ENCODE results near the gene RSBN1L. TPM values are rescaled to one million over a fixed set of nuclear protein-coding genes. Genes with fewer than 3 reads are reported as not detected.
"Not testable (repeated sequence)": the region's sequence is repeated elsewhere in the genome, so short reads cannot be mapped to it uniquely, and the experiment has no call there.

Gene RSBN1L
- polyA plus RNA-seq, 1 experiment: 2.8 TPM

DNA sequence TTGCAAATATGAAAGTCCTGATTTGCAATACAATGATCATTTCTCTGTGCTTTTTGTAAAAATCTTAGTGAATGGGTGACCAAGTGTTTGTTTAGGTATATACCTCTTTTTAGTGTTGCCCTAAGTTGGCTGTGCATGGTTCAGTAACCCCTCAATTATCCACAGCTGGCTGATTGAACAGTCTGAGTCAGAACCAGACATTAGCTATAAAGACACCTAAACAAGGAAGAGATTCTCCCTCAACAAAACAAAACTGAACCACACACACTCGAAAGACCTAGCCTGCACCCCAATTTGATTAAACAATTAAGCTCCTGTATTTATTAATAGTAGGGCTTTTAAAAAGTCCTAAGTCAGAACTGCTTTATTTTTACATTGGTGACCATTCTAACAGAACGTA lies 2.8 kb downstream of the RSBN1L start:
- H3K36me3 ChIP-seq (ENCODE audit: control insufficient read depth, insufficient read depth, low read length): 0 out of 2 replicates have a peak, but pooled peaks cover 1% of the 10 kb centered on the region
- ChIA-PET CTCF (interaction anchor here (2.7 kb wide), 1 partner anchor 47 kb away, joined by 9 read pairs; no protein-coding TSS in a partner anchor), POLR2A (no interaction called here)
- TF ChIP-seq, protein P1, sequence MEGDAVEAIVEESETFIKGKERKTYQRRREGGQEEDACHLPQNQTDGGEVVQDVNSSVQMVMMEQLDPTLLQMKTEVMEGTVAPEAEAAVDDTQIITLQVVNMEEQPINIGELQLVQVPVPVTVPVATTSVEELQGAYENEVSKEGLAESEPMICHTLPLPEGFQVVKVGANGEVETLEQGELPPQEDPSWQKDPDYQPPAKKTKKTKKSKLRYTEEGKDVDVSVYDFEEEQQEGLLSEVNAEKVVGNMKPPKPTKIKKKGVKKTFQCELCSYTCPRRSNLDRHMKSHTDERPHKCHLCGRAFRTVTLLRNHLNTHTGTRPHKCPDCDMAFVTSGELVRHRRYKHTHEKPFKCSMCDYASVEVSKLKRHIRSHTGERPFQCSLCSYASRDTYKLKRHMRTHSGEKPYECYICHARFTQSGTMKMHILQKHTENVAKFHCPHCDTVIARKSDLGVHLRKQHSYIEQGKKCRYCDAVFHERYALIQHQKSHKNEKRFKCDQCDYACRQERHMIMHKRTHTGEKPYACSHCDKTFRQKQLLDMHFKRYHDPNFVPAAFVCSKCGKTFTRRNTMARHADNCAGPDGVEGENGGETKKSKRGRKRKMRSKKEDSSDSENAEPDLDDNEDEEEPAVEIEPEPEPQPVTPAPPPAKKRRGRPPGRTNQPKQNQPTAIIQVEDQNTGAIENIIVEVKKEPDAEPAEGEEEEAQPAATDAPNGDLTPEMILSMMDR (IDR thresholded peaks at IDR 0.05; ENCODE audit: insufficient read depth, low read depth, low read length): no peak
- no peaks in the 10 kb centered on the region for H3K27me3 ChIP-seq (ENCODE audit: control insufficient read depth, insufficient read depth, low read length)
- H3K4me3 ChIP-seq (ENCODE audit: low read depth, low read length): peak overlapping the region; percentile 11; the same call in 1 of the 2 replicates
- DNase-seq (ENCODE audit: low read depth): no peak

GRCh38 chr7:77702513-77702912 lies 6.3 kb downstream of the RSBN1L start:
- H3K36me3 ChIP-seq (ENCODE audit: control insufficient read depth, insufficient read depth, low read length): 0 out of 2 replicates have a peak, but pooled peaks cover 1% of the 10 kb centered on the region
- H3K4me3 ChIP-seq (ENCODE audit: low read depth, low read length): no peak overlapping the region
- no peak for DNase-seq (ENCODE audit: low read depth)
- TF ChIP-seq, protein P1 (IDR thresholded peaks at IDR 0.05; ENCODE audit: insufficient read depth, low read depth, low read length): no peak
- CTCF ChIA-PET: interaction anchor here (0.7 kb wide), 1 partner anchor 44 kb away, joined by 3 read pairs; no protein-coding TSS in a partner anchor
- POLR2A ChIA-PET: no interaction called here
- H3K27me3 ChIP-seq (ENCODE audit: control insufficient read depth, insufficient read depth, low read length): no peaks in the 10 kb centered on the region

DNA sequence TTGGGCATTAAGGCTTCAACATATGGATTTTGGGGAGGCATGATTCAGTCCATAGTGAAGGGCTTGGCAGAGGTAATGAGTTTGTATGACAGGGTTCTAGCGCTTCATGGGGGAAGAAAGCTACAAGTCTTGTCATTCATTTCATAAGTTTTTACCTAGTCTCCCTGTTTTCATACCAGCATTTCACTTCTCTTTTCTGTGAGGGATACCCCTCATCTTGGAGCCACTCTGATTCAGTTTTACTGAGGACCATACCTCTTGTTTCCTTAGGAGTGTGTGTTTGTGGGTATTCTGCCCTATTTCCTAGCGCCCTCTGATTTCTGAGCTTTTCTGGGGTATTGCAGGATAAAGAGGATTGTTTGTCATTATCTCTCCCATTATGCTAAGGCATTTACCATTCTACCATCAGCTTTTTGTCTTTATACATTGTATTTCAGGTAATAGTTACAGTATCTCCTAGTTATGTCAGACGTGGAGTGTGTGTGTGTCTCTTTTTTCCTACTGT lies 6.8 kb downstream of the RSBN1L start:
- POLR2A ChIA-PET: no interaction called here

DNA sequence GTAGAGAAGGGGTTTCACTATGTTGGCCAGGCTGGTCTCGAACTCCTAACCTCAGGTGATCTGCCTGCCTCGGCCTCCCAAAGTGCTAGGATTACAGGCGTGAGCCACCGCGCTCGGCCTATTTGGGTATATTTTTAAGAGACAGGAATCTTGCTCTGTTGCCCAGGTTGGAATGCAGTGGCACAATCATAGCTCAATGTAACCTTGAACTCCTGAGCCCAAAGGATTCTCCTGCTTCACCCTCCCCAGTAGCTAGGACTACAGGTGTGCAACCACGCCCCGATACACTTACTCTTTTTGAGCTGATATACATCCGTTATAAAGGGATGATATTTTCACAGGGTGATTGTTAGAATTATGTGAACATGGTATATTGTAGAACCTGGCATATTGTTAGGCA lies 7.4 kb downstream of the RSBN1L start:
- H3K27me3 ChIP-seq (ENCODE audit: control insufficient read depth, insufficient read depth, low read length); POLR2A ChIA-PET: not testable (repeated sequence)
- CTCF ChIA-PET: interaction anchor here (0.8 kb wide), 1 partner anchor 16 kb away, joined by 3 read pairs; no protein-coding TSS in a partner anchor

More for the DNA sequence above, 6.8 kb downstream of the RSBN1L start:
- no peak for DNase-seq (ENCODE audit: low read depth)
- CTCF ChIA-PET: interaction anchor here (0.7 to 0.8 kb wide), 2 partner anchors 17 to 45 kb away, joined by 3 read pairs; no protein-coding TSS in a partner anchor
- H3K4me3 ChIP-seq (ENCODE audit: low read depth, low read length): no peak overlapping the region
- H3K36me3 ChIP-seq (ENCODE audit: control insufficient read depth, insufficient read depth, low read length): 0 out of 2 replicates have a peak, but pooled peaks cover 1% of the 10 kb centered on the region
- no peaks in the 10 kb centered on the region for H3K27me3 ChIP-seq (ENCODE audit: control insufficient read depth, insufficient read depth, low read length)
- TF ChIP-seq, protein P1 (IDR thresholded peaks at IDR 0.05; ENCODE audit: insufficient read depth, low read depth, low read length): no peak

DNA sequence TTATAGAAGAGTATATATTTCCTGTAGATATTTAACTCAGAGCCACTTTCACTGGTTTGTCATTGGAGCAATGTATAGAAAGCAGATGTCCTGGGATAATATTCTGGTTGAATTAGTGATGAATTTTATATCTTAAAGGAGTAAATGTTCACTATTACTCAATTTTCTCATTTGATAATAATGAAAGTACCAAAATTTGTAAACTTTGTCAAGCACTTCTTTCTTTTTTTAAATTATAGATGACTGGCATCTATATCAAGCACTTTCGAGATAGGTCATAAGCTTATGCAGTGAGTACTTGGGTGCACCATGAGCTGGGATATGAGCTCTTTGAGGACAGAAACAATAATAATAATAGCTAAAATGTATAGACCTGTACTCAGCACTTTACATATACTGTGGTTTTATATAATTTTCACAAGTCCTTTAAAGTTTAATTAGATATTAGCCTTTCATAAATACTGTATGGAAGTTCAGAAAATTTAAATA lies 11.3 kb downstream of the RSBN1L start:
- DNase-seq (ENCODE audit: low read depth): no peak
- TF ChIP-seq, protein P1 (IDR thresholded peaks at IDR 0.05; ENCODE audit: insufficient read depth, low read depth, low read length): no peak
- Histone ChIP-seq H3K36me3 (ENCODE audit: control insufficient read depth, insufficient read depth, low read length) (no peaks in the 10 kb centered on the region), H3K4me3 (ENCODE audit: low read depth, low read length) (no peak overlapping the region), H3K27me3 (ENCODE audit: control insufficient read depth, insufficient read depth, low read length) (no peaks in the 10 kb centered on the region)
- POLR2A ChIA-PET: no interaction called here
- CTCF ChIA-PET: interaction anchor here (1.9 kb wide), 1 partner anchor 11 kb away, joined by 4 read pairs; the partner anchor contains the start of gene RSBN1L

More for the DNA sequence above, 7.4 kb downstream of the RSBN1L start:
- not testable (repeated sequence) for H3K4me3 ChIP-seq (ENCODE audit: low read depth, low read length); DNase-seq (ENCODE audit: low read depth); H3K36me3 ChIP-seq (ENCODE audit: control insufficient read depth, insufficient read depth, low read length)
